HEK293 (cell line): ENCODE results near the gene ABCC2.
"Not testable (repeated sequence)": the region's sequence is repeated elsewhere in the genome, so short reads cannot be mapped to it uniquely, and the experiment has no call there.

ENCODE experiments used
- GLI2 ChIP-seq: fragments of 450-650 bp; formaldehyde crosslinking; IDR thresholded peaks from 2 replicates; pipeline ENCODE4; 2017; ENCODE audit warnings: missing biosample characterization, missing genetic modification characterization, low read depth, borderline replicate concordance
- ZNF169 ChIP-seq: fragments of 450-650 bp; formaldehyde crosslinking; IDR thresholded peaks from 2 replicates; pipeline ENCODE4 v1.5.1; 2016; ENCODE audit warnings: missing biosample characterization, missing genetic modification characterization
- ZNF248 ChIP-seq: fragments of 450-650 bp; formaldehyde crosslinking; IDR thresholded peaks from 2 replicates; pipeline ENCODE4 v1.5.1; 2017; ENCODE audit warnings: missing biosample characterization, missing genetic modification characterization
- ZNF37A ChIP-seq: fragments of 450-650 bp; IDR thresholded peaks from 2 replicates; pipeline ENCODE4 v1.5.1; 2018; ENCODE audit warnings: missing biosample characterization, missing genetic modification characterization
- ZNF510 ChIP-seq: fragments of 450-650 bp; formaldehyde crosslinking; IDR thresholded peaks from 2 replicates; pipeline ENCODE4 v1.5.1; 2018; ENCODE audit warnings: mild to moderate bottlenecking, missing genetic modification characterization, missing biosample characterization; ENCODE audit not compliant: insufficient replicate concordance
- ZNF791 ChIP-seq: fragments of 450-650 bp; formaldehyde crosslinking; IDR thresholded peaks from 2 replicates; pipeline ENCODE4 v1.5.1; 2016; ENCODE audit warnings: missing biosample characterization, missing genetic modification characterization
- TF ChIP-seq, protein P1 (sequence below): fragments of 450-650 bp; formaldehyde crosslinking; IDR thresholded peaks from 2 replicates; pipeline ENCODE4 v1.5.1; 2016; ENCODE audit warnings: missing biosample characterization, missing genetic modification characterization
- TF ChIP-seq, protein P2 (sequence below): fragments of 450-650 bp; formaldehyde crosslinking; IDR thresholded peaks from 2 replicates; pipeline ENCODE4 v1.5.1; 2016; ENCODE audit warnings: missing biosample characterization, missing genetic modification characterization, low read depth
- TF ChIP-seq, protein P3 (sequence below): fragments of 450-650 bp; formaldehyde crosslinking; IDR thresholded peaks from 2 replicates; pipeline ENCODE4 v1.5.1; 2016; ENCODE audit warnings: missing biosample characterization, missing genetic modification characterization
- TF ChIP-seq, protein P4 (sequence below): fragments of 450-650 bp; formaldehyde crosslinking; IDR thresholded peaks from 2 replicates; pipeline ENCODE4 v1.5.1; 2016; ENCODE audit warnings: missing biosample characterization, missing genetic modification characterization

DNA sequence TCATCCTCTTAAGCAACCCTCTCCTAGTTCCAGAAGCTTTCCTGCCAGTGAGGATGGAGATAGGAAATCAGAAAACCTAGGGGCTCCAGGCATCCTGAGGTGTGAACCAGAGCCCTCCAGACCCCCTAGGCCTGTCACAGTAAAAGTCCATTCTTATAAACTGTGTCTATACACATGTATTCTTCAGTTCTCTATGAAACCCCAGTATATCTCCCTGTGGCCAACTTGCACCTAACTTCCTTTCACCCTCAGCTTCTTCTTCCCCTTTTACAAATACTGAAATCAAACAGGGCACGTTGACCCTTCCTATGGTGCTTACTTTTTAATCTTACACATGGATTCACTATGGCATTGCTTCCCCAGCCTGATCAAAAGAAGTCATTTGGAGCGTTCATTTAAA lies 58.4 kb downstream of the ABCC2 start:
- not testable (repeated sequence) for TF ChIP-seq ZNF169; ZNF37A; GLI2 (tag by site-specific recombination); ZNF248 (tag by site-specific recombination); ZNF791 (tag by site-specific recombination); ZNF510 (tag by site-specific recombination)
- TF ChIP-seq, protein P1, sequence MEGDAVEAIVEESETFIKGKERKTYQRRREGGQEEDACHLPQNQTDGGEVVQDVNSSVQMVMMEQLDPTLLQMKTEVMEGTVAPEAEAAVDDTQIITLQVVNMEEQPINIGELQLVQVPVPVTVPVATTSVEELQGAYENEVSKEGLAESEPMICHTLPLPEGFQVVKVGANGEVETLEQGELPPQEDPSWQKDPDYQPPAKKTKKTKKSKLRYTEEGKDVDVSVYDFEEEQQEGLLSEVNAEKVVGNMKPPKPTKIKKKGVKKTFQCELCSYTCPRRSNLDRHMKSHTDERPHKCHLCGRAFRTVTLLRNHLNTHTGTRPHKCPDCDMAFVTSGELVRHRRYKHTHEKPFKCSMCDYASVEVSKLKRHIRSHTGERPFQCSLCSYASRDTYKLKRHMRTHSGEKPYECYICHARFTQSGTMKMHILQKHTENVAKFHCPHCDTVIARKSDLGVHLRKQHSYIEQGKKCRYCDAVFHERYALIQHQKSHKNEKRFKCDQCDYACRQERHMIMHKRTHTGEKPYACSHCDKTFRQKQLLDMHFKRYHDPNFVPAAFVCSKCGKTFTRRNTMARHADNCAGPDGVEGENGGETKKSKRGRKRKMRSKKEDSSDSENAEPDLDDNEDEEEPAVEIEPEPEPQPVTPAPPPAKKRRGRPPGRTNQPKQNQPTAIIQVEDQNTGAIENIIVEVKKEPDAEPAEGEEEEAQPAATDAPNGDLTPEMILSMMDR: not testable (repeated sequence)
- TF ChIP-seq, protein P2, sequence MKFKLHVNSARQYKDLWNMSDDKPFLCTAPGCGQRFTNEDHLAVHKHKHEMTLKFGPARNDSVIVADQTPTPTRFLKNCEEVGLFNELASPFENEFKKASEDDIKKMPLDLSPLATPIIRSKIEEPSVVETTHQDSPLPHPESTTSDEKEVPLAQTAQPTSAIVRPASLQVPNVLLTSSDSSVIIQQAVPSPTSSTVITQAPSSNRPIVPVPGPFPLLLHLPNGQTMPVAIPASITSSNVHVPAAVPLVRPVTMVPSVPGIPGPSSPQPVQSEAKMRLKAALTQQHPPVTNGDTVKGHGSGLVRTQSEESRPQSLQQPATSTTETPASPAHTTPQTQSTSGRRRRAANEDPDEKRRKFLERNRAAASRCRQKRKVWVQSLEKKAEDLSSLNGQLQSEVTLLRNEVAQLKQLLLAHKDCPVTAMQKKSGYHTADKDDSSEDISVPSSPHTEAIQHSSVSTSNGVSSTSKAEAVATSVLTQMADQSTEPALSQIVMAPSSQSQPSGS: not testable (repeated sequence)
- TF ChIP-seq, protein P3, sequence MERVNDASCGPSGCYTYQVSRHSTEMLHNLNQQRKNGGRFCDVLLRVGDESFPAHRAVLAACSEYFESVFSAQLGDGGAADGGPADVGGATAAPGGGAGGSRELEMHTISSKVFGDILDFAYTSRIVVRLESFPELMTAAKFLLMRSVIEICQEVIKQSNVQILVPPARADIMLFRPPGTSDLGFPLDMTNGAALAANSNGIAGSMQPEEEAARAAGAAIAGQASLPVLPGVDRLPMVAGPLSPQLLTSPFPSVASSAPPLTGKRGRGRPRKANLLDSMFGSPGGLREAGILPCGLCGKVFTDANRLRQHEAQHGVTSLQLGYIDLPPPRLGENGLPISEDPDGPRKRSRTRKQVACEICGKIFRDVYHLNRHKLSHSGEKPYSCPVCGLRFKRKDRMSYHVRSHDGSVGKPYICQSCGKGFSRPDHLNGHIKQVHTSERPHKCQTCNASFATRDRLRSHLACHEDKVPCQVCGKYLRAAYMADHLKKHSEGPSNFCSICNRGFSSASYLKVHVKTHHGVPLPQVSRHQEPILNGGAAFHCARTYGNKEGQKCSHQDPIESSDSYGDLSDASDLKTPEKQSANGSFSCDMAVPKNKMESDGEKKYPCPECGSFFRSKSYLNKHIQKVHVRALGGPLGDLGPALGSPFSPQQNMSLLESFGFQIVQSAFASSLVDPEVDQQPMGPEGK (tag by site-specific recombination): not testable (repeated sequence)
- TF ChIP-seq, protein P4, sequence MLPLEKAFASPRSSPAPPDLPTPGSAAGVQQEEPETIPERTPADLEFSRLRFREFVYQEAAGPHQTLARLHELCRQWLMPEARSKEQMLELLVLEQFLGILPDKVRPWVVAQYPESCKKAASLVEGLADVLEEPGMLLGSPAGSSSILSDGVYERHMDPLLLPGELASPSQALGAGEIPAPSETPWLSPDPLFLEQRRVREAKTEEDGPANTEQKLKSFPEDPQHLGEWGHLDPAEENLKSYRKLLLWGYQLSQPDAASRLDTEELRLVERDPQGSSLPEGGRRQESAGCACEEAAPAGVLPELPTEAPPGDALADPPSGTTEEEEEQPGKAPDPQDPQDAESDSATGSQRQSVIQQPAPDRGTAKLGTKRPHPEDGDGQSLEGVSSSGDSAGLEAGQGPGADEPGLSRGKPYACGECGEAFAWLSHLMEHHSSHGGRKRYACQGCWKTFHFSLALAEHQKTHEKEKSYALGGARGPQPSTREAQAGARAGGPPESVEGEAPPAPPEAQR: not testable (repeated sequence)
